ENCODE measurements around the gene SCN2B.

Gene SCN2B

DNA sequence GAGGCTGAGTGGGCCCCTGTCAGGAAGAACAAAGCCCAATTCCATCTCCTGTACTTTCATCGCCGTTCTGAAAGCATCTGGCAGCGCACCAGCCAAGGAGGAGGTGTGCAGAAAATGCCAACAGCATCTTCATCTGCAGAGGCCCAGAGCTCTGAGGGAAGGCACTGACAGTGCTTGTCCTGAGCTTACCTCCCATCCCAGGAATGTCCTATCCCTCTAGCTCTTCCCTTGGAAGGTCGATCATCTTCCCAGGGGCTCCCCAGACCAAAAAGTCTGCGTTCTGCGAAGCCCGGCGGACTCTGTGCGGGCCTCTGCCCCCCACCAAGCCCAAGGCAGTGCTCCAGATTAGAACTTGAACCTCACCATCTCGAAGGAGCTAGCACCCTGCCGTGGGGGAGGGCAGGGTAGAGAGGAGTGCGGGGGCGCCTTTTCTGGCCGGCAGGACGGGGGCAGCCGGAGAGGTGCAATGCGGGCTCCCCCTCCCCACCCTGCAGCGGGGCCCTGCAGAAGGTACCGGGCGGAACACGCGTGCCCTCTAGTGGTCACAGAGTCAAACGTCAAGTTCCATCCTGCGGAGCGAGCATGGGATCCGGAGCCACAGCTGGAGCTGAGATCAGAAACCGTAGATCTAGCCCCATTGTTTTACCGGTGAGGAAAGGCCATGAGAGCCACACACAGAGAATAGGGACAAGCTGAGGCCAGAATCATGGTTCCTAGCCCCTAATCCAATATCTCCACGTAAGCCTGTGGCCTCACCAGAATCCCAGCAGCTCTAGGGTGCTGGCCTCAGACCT lies 5.0 kb downstream of the SCN2B start:
- DNase-seq = peak; percentile 37

DNA sequence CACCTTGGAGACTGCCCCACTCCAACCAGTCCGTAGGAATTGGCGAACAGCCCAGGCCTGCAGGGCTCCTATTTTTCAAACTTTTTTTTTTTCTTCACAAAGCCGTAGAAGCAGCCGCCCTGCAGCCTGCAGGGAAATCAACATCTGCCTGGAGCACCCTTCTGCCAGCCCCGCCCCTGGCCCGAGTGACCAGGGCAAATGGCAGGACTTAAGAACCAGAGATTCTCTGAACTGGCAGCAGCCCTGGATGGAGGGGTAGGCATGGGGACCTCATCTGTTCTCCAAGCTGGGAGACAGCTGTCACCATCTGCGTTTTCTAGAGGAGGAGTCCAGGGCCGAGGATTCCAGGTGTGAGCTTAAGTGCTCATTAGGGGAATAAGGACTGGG lies 5.6 kb downstream of the SCN2B start:
- no peak for DNase-seq

DNA sequence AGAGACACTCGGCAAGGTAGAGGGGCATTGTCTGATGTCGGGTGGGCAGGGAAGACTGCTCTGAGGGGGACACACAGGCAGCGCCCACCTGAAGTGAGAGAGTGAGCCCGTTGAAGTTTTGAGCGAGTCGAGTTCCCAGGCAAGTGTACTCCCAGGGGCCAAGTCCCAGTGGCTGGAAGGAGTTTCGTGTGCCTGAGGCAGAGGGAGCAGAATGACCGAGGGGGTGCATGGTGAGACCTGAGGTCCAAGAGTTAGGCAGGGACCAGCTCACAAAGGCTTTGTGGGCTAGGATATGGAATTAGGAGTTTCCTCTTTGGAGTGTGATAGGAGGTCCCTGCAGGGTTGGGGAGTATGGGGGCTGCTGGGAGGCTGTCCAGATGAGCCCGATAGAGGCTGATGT lies 6.2 kb downstream of the SCN2B start:
- no peak for DNase-seq

DNA sequence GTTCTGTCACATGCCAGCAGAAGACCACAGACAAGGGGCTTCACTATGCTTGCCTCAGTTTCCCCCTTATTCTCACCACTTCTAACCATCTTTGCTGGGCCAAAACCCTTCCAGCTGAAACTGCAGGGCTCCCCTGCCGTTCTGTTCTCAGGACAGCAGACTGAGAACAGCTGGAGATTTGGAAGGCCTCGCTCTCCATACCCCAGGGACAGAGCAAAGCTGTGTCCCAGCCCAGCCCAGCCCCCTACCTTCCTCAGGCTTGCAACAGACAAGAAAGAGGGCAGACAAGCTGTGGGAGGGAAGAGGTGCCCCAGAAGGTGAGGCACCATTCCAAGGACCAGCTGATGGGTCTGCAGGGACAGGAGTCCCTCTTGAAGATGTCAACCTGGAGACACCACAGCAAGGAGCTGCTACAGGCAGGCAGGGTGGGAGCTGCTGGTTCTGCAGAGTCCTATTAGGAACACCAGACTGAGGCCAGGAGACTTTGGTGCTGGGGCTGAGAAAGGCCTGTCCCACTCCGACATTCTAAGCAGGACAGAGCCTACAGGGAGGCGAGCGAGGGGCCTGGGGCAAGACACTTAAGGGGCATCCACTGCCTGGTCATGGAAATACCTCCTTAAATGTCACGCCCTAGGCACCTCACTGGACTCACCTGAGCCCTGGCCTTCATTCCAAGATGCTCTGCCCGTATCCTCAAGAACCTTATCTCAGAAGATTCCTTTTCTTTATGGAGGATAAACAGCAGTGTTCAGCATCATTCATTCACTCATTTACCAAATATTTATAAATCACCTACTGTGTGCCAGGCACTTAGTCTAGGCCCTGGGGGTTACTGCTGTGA lies 6.9 kb downstream of the SCN2B start:
- DNase-seq = no peak

DNA sequence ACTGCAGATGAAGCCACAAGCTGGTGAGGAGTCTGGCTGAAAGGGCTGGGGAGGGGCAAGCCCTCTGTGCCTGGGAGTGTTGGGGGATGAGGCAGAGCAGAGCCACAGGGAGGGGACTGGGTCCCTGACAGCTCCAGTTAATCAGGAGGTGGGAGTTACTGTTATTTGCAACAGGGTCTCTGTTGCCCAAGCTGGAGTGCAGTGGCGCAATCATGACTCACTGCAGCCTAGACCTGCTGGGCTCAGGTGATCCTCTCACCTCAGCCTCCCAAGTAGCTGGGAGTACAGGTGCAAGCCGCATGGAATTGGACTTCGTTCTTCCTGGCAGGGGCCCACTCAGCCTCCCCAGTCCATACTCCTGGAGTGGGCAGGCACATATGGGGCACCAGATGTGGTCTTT lies 7.7 kb downstream of the SCN2B start:
- no peak for DNase-seq

DNA sequence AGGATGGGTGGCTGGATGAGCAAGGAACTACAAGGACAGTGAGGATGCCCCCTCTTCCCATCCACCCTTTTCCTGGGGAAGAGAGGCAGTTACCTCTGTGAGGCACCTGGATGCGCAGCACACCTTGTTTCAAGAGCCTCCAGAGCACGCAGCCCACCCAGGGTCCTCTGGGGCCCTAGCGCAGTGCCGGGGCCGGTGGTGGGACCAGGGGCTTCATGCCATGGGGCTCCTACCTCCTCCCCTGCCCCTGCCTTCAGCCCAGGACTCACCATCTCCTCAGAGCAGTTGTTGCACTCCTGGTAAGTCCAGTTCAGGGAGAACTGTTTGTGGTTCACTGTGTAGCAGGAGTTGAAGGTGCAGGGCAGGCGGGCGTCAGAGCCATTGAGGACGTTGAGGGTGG lies 8.1 kb downstream of the SCN2B start:
- DNase-seq = no peak

DNA sequence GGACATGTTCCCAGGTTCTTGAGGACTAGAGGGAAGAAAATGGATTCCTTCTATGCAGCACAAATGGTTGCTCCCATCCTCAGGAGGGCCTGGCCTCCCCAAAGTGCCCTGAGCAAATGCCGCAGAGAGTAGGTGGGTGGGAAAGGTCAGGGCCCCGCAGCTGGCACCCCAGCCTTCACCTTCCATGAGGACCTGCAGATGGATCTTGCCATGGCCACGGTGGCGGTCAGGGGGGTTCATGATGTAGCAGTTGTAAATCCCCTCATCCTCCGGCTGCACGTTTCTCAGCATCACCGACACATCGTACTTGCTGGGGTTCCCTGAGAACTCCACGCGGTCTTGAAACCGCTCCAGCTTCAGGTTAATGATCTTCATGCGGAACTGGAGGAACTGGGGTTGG lies 8.5 kb downstream of the SCN2B start:
- DNase-seq = no peak

DNA sequence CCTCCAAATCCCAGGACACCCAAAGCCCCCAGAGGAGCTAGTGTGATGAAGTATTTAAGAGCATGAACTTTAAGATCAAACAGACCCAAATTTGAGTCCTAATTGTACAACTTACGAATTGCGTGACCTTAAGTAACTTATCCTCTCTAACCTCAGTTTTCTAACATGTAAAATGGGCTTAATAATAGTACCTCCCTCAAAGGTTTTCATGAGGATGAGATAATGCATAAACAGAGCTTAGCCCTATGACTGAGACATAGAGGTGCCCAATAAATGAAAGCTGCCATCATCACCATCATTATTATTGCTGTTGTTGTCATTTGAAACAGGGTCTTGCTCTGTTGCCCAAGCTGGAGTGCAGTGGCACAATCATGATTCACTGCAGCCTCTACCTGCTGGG lies 9.2 kb downstream of the SCN2B start:
- no peak for DNase-seq

DNA sequence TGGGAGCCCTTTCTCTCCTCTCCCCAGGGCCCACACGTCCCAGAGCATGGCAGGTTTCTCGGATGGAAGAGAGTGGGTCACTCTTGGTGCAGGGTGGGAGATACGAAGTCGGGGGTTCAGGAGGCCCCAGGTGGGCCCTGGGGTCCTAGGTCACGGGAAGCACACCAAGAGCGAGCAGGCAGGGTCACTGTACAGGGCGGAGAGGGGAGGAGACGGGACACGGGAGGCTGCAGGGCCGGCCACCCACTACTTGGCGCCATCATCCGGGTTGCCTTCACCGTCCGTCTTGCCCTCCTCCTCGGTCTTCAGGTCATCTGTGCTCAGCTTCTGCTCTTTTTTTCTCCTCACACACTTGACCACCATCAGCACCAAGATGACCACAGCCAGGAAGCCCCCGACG lies 9.8 kb downstream of the SCN2B start:
- DNase-seq = no peak

DNA sequence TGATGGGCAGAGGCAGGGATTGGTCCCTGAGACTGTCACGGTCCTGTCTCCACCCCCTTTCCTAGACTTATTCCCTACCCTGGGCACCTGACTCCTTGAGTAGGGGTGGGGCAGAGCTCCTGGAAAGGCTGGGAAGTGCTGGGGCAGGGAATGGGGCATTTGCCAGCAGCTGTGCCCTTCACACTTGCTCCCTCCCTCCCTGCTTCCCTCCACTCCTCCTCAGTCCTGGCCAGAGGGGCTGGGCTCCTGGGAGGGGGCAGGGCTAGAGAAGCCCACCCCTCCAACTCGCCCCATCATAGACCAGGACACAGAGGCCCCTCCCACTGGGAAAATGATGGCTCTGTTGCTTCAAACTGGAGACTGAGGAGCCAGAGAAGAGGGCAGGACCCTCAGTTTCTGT lies 11.6 kb downstream of the SCN2B start:
- no peak for DNase-seq

DNA sequence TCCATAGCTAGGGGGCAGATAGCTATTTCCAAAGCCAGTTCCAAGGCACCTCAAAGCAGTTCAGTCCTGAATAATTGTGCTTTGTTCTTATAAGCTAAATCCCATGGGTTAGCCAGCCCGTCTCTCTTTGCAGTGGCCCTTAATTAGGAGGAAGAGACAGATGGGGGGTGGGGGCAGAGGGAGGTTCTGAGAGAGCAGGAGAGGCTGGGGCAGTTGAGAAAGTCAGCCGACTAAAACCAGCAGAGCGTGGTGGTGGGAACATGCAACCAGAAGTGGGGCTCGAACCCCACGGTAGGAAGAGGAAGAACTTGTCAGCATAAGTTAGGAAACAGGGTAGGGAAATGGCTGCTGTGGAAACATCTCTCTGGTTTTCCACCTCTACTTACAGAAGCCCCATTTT lies 12.9 kb downstream of the SCN2B start:
- no peak for DNase-seq

DNA sequence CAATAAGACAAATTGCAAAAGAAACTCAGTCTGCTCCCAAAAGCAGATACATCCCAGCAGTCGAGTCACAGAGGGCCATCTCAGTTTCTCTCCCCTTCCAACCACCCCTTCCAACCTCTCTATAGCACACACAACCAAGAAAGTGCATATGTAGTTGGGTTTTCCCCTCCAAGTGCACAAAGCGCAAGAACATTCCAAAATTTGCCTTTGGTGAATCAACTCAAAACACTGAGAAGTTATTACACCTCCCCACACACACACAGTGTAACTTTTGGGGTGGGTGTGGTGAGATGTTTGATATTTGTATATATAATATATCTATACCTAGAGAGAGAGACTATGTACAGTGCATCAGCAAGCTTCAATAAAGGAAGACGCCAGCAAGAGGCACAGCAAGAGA lies 13.6 kb downstream of the SCN2B start:
- DNase-seq = no peak

DNA sequence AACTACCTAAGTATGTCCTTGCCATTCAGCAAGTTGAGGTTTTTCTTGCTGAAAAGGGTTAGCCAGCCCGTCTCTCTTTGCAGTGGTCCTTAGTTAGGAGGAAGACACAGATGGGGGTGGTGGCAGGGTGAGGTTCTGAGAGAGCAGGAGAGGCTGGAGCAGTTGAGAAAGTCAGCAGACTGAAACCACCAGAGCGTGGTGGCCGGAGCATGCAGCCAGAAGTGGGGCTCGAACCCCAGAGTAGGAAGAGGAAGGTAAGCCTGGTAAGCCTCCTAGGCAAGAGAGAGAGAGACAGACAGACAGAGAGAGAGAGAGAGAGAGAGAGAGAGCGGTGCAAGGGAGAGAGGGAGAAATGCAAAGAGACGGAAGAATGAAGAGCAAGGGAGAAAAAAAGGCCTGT lies 14.7 kb downstream of the SCN2B start:
- no peak for DNase-seq

DNA sequence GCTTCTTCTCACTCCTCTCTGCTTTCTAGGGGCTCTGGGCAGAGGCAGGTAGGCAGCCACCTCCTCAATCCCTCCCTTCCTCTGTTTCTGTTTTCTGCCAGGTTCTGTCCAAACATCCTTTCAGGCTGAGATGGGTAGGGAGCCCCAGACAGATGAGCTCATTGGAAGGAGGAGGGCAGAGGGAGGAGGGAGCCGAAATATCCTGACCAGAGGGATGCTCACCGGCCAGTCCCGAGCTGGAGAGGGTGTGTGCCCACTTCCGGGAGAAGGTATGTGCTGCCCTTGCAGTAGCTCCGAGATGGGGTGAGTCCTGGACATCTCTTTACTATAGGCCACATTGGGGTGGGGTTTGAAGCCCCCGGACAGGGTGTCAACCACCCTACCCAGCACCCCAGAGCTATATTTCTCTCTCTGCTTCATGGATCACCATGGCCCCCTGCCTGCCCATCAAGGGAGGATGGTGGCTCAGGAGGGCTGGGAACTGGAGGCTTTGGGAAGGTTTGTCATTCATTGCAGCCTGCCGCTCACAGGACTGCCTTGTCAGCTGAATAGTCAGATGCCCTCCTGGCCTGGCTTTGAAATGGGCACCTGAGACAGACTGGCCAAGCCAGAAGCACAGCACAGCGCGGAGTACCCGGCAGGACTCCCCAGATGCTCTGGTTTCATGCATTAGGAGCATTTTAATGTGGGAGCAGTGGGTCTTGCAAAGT lies 19.1 kb downstream of the SCN2B start:
- DNase-seq = no peak

DNA sequence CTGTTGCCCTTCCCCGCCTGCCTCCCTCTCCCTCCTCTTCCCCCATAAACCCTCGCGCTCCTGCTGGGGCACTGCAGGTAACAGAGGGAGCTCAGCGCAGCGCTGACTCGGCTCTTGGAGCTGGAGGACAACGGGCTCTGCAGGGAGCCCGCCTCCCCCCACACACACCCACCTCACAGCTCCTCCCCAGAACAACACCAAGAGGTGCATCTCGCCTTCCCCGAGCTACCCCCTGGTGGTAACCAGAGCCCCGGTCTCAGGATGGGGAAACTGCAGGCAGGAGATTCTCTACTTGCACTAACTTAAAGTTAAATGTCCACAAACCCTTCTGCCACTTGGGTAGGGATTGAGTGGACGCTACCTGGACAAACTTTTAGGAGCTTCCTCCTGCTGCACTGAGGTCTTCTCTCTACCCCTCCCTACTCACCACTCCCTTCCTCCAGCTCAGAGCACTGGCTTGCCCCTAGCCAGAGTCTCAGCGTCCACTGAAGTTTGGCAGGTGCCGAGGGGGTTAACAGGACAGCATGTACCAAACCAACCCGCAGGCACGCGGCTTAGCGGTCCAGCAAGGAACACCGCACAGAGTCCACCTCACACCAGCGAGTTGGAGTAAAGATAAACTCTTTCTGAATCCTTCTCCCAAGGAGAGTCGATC lies 19.8 kb downstream of the SCN2B start:
- no peak for DNase-seq

DNA sequence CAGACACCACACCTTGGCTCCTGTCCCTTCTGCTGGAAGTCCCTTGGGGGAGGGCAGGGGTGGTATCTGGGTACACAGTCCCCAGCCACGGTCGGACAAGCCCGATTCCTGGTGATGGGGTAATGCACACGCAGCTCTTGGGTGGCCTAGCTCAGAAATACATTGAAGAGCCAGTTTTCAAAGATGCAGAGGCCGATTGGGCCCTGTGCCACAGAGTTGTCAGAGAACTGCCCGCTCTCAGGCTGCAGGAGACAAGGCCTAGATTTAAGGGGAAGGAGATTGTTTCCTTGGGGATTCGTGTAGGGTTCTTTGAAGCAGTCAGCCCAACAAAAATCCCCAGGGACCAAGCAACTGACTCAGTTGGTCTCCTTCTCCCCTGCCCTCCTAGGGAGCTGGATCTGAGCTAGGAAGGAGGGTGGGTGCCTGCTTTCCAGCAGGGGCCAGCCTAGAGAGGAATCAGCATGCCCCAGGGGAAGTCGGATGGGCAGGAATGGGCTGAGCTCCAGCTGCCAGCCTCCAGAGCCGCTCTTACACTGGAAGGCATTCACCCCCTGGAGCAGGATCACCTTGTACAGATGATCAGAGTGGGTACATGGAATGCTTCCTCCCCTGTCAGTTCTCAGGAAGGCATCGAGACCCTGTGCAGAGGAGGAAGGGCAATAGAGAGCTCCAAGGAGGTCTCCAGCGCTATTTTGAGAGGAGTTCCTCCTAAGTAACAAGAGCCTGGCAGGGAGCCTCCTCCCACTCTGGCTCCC lies 20.5 kb downstream of the SCN2B start:
- DNase-seq = no peak

DNA sequence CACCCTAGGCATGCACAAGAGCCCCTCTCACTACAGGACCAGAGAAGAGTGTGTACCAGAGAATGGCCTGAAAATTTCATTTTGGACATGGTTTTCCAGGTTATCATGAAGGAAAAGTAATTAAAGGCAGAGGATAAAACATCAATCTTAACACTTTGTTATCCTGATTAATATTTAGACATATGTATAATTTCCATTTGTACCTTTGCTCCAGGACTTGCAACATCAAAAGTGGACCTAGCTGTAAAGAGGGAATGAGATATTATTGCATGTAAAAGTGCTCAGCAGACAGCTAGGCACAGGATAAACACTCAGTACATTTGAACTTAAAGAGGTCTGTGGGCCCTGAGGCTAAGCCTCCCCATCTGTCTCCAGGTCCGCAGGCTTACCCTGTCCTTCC lies 21.8 kb downstream of the SCN2B start:
- no peak for DNase-seq

DNA sequence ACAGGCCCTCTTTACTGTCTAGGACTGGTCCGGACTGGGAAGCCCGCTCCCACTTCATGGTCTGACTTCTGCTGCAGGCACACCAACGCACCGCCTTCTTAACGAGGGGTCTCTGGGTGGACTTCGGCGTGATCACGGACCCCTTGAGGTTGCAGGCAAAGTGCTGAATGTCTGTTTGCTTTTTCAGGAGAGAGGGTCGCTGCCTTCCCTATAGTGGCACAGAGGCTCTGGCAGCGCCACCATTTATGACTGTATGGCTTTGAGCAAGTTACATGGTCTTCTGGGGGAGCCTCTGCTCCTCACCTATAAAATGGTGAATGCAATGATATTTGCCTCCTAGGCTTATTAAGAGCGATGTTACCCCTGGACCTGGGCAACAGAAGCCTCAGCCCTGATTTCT lies 22.5 kb downstream of the SCN2B start:
- no peak for DNase-seq

DNA sequence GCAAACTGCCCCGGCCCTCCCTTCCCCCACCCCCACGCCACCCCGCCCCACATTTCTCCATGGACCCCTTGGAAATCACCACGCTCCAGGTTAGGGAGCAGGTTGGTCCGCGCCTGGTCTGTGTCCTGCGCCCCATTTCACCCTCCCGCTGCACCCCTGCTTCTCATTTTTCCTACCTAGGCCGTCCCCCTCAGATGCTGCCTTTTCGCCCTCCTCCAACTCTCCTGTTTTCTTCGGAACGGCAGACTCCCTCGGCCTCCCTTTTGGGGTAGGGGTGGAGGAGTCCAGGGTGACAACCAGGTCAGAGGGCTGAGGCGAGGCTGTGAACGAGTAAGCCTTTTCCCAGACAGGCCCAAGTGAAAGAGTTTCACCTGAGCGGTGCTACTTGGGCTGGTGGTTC lies 22.9 kb downstream of the SCN2B start:
- DNase-seq = no peak

DNA sequence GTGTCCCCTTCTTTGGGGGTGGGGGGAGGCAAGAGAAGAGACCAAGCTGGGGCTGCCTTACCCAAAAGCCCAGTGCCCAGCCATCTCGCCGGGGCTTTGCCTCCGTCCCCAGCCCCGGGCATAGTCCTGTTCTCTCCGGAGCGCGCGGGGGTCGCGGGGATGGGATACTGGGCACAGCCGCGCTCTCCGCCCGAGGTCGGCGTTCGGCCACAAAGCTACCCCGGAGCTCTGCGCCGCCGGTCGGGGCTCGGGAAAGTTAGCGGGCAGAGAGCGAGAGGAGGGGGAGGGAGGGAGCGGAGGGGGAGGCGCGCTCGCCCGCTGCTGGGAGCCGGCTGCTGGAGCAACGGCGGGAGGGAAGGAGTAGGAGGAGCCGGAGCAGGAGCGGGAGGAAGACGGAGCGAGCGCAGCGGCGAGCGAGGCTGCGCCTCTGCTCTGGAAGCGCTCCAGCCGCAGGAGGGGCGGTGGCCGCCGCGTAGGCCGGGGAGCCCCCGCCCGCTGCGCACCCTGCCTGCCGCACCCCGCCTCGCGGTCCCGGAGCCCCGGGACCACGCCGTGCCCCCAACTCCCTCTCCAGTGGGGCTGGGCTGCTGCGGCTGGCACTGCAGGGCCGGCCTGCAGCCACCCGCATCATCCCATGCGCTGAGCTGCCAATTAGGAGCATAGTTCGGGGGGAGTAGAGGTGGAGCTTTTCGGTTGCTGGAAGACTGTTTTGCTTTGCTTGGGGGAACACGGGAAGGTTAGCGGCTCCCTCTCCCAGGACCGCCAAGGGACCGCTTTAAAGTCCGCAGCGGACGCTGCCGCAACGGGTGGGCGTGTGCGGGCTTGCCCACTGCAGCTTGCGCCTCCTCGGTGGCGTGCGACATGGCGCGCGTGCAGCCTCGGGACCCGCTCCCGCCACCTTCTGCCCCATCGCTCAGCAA lies 23.6 kb downstream of the SCN2B start, which contains the start of gene SCN4B:
Gene SCN4B (minus strand): TSS at position 272 of the 920 bp plus-strand sequence. CDS start 150 bp downstream, at position 122.
- DNase-seq = peak; percentile 26

DNA sequence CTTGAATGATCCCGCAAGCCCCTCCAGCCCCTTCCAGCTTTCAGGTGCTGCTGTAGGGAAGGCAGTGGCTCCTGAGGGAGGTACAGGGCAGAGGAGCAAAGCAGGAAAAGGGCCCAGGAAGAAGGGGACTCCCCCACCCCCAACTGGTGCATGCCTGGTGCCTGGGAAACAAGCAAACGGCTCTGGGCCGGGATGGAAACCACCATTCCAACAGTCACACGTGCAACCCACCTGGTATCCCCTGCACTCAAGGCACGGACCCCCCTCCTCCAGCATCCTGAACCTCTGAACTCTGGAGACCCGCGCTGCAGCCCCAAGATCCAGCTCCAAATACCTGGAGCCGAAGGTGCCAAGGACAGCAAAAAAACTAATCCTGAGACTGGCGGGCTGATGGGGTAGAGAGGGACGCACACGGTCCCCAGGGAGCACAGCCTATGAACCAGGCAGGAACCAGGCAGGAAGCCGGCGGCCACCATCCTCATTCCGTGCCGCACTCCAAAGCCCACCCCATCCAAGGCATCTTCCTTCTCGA lies 24.4 kb downstream of the SCN2B start:
- DNase-seq = no peak

Measured in HCEC 1CT (cell line).